ENCODE results near the gene MAL. TPM values are rescaled to one million over a fixed set of nuclear protein-coding genes. Genes with fewer than 3 reads are reported as not detected.

The MAL gene
- total and polyA plus RNA-seq, 2 of the 8 experiments (the other 6 are each of a cell fraction or from before 2014, with no cell fraction given) = not detected

DNA sequence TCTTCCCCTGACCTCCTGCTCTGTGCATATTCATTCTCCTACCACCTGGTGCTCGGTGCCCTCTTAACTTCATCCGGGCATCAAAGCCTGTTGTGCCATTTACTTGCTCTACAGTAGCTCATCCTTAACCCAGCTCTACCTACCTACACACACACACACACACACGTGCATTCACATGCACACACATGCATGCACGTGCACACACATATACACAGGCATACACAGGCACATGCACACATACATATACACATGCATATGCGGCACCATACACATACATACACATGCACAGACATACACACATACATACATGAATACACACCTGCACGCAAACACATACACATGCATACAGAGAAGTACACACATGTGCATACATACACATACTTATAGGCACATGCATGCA is 14.5 kb downstream of the MAL start (continued):
- TF ChIP-seq CBX8 (IDR thresholded peaks at IDR 0.05; ENCODE audit: borderline replicate concordance, low read depth, low read length) (no peak), MAFK (IDR thresholded peaks at IDR 0.05; ENCODE audit: low read depth, low read length) (no peak)
- TF ChIP-seq, protein P1, sequence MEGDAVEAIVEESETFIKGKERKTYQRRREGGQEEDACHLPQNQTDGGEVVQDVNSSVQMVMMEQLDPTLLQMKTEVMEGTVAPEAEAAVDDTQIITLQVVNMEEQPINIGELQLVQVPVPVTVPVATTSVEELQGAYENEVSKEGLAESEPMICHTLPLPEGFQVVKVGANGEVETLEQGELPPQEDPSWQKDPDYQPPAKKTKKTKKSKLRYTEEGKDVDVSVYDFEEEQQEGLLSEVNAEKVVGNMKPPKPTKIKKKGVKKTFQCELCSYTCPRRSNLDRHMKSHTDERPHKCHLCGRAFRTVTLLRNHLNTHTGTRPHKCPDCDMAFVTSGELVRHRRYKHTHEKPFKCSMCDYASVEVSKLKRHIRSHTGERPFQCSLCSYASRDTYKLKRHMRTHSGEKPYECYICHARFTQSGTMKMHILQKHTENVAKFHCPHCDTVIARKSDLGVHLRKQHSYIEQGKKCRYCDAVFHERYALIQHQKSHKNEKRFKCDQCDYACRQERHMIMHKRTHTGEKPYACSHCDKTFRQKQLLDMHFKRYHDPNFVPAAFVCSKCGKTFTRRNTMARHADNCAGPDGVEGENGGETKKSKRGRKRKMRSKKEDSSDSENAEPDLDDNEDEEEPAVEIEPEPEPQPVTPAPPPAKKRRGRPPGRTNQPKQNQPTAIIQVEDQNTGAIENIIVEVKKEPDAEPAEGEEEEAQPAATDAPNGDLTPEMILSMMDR (IDR thresholded peaks at IDR 0.05; ENCODE audit: control extremely low read depth in 1 of 3, insufficient read depth in 1 of 3, low read depth in 1 of 3, low read length in 3 of 3) = no peak
- TF ChIP-seq, protein P2, sequence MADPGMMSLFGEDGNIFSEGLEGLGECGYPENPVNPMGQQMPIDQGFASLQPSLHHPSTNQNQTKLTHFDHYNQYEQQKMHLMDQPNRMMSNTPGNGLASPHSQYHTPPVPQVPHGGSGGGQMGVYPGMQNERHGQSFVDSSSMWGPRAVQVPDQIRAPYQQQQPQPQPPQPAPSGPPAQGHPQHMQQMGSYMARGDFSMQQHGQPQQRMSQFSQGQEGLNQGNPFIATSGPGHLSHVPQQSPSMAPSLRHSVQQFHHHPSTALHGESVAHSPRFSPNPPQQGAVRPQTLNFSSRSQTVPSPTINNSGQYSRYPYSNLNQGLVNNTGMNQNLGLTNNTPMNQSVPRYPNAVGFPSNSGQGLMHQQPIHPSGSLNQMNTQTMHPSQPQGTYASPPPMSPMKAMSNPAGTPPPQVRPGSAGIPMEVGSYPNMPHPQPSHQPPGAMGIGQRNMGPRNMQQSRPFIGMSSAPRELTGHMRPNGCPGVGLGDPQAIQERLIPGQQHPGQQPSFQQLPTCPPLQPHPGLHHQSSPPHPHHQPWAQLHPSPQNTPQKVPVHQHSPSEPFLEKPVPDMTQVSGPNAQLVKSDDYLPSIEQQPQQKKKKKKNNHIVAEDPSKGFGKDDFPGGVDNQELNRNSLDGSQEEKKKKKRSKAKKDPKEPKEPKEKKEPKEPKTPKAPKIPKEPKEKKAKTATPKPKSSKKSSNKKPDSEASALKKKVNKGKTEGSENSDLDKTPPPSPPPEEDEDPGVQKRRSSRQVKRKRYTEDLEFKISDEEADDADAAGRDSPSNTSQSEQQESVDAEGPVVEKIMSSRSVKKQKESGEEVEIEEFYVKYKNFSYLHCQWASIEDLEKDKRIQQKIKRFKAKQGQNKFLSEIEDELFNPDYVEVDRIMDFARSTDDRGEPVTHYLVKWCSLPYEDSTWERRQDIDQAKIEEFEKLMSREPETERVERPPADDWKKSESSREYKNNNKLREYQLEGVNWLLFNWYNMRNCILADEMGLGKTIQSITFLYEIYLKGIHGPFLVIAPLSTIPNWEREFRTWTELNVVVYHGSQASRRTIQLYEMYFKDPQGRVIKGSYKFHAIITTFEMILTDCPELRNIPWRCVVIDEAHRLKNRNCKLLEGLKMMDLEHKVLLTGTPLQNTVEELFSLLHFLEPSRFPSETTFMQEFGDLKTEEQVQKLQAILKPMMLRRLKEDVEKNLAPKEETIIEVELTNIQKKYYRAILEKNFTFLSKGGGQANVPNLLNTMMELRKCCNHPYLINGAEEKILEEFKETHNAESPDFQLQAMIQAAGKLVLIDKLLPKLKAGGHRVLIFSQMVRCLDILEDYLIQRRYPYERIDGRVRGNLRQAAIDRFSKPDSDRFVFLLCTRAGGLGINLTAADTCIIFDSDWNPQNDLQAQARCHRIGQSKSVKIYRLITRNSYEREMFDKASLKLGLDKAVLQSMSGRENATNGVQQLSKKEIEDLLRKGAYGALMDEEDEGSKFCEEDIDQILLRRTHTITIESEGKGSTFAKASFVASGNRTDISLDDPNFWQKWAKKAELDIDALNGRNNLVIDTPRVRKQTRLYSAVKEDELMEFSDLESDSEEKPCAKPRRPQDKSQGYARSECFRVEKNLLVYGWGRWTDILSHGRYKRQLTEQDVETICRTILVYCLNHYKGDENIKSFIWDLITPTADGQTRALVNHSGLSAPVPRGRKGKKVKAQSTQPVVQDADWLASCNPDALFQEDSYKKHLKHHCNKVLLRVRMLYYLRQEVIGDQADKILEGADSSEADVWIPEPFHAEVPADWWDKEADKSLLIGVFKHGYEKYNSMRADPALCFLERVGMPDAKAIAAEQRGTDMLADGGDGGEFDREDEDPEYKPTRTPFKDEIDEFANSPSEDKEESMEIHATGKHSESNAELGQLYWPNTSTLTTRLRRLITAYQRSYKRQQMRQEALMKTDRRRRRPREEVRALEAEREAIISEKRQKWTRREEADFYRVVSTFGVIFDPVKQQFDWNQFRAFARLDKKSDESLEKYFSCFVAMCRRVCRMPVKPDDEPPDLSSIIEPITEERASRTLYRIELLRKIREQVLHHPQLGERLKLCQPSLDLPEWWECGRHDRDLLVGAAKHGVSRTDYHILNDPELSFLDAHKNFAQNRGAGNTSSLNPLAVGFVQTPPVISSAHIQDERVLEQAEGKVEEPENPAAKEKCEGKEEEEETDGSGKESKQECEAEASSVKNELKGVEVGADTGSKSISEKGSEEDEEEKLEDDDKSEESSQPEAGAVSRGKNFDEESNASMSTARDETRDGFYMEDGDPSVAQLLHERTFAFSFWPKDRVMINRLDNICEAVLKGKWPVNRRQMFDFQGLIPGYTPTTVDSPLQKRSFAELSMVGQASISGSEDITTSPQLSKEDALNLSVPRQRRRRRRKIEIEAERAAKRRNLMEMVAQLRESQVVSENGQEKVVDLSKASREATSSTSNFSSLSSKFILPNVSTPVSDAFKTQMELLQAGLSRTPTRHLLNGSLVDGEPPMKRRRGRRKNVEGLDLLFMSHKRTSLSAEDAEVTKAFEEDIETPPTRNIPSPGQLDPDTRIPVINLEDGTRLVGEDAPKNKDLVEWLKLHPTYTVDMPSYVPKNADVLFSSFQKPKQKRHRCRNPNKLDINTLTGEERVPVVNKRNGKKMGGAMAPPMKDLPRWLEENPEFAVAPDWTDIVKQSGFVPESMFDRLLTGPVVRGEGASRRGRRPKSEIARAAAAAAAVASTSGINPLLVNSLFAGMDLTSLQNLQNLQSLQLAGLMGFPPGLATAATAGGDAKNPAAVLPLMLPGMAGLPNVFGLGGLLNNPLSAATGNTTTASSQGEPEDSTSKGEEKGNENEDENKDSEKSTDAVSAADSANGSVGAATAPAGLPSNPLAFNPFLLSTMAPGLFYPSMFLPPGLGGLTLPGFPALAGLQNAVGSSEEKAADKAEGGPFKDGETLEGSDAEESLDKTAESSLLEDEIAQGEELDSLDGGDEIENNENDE (IDR thresholded peaks at IDR 0.05; ENCODE audit: insufficient replicate concordance, low read length) = no peak

Measured in H1 (cell line).